ENCODE results near the gene SRMS. TPM values are rescaled to one million over a fixed set of nuclear protein-coding genes. Genes with fewer than 3 reads are reported as not detected.
A peak's percentile ranks its signal among the peaks of the same experiment; 100 is the strongest.

The SRMS gene
- total and polyA plus RNA-seq, 2 donors: 0.48 TPM; not detected in 1

DNA sequence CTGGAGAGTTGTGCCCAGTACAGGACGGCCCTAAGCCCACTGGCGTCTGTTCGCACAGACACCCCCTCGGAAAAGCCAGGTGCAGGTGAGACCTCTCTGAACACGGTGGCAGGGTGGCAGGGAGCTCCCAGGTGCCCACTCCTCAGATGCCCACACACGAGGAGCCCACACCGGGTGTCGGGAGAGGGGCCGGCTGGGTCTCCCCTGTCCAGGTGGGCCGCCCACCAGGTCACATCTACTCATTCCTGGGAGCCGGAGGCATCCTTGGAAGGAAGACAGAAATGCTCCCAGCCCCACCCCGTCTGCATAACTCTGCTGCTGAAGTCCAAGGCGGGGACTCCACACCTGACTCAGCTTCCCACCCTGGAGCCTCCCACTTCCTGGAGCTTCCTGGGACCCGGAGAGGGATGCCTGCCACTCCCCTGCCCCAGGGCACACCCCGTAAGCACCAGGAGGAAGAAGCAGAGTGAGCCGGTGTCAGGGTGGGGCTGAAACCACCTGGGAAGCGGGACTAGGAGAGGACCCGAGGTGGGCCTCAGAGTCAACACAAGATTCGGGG is 2.5 kb downstream of the SRMS start:
- WGBS: 65% methylated on average over 19 of the region's 19 CpGs
- Histone ChIP-seq H3K4me1 (ENCODE audit: insufficient read depth) (no peaks in the 10 kb centered on the region), H3K27ac (ENCODE audit: low read depth) (no peak overlapping the region), H3K4me3 (ENCODE audit: low read depth, low read length) (no peak overlapping the region), H3K36me3 (ENCODE audit: insufficient read depth) (no peaks in the 10 kb centered on the region)
- DNase-seq (ENCODE audit: extremely low spot score): no peak

DNA sequence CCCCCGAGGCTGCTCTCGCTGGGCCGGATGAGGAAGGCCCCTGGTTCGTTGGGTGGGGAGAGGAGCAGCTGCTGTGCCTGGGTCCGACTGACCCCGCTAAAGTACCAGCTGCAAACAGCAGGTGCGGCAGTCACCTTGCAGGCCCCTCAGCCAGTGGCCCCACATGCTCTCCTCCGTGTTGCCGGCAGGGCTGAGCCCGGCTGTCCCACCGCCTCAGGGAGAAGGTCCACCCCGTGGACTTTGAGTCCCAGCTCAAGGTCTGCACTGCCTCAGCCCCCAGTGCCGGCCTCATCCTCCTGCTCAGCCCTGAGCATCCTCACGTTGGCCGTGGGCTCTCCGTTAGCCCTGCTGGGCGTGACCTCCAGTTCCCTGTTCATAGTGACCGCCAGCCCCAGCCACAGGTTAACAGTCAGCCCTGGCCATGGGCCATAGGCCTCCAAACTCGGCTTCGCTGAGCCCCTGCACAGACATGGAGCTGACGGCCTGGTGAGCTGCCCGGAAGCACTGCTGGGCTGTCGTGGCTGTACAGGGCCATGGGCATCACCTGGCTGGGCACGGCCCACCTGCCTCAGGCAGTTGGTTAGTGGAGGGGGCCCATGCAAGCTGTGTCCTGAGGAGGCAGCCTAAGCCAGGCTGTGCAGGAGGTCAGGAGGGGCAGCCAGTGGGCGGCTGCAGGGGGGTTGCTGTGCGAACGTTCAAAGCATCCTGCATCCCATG is 3.1 kb downstream of the SRMS start:
- 70% methylated on average over 27 of the region's 27 CpGs for WGBS
- Histone ChIP-seq H3K4me1 (ENCODE audit: insufficient read depth) (no peaks in the 10 kb centered on the region), H3K4me3 (ENCODE audit: low read depth, low read length) (no peak overlapping the region), H3K36me3 (ENCODE audit: insufficient read depth) (no peaks in the 10 kb centered on the region), H3K27ac (ENCODE audit: low read depth) (no peak overlapping the region)
- no peak for DNase-seq (ENCODE audit: extremely low spot score)

DNA sequence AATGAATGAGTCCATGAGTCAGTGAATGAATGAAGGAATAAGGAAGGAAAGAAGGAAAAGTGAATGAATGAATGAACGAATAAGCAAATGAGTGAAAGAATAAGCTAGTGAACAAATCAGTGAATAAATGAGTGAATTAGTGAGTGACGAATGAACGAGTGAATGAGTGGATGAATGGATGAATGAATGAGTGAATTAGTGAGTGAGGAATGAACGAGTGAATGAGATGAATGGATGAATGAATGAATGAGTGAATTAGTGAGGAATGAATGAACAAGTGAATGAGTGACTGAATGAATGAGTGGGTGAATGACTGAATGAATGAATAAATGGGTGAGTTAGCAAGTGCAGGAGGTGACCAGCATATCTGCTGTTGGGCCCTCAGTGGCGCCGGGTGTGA is 3.8 kb downstream of the SRMS start:
- H3K4me1 ChIP-seq (ENCODE audit: insufficient read depth): no peaks in the 10 kb centered on the region
- no peak overlapping the region for H3K27ac ChIP-seq (ENCODE audit: low read depth)
- H3K4me3 ChIP-seq (ENCODE audit: low read depth, low read length): no peak overlapping the region
- H3K36me3 ChIP-seq (ENCODE audit: insufficient read depth): no peaks in the 10 kb centered on the region
- no peak for DNase-seq (ENCODE audit: extremely low spot score)
- WGBS: 89% methylated on average over 6 of the region's 6 CpGs

GRCh38 chr20:63543131-63543530 is 4.4 kb downstream of the SRMS start:
- 85% methylated on average over 10 of the region's 10 CpGs for WGBS
- Histone ChIP-seq H3K4me1 (ENCODE audit: insufficient read depth) (no peaks in the 10 kb centered on the region), H3K36me3 (ENCODE audit: insufficient read depth) (no peaks in the 10 kb centered on the region), H3K27ac (ENCODE audit: low read depth) (no peak overlapping the region), H3K4me3 (ENCODE audit: low read depth, low read length) (no peak overlapping the region)
- no peak for DNase-seq (ENCODE audit: extremely low spot score)

DNA sequence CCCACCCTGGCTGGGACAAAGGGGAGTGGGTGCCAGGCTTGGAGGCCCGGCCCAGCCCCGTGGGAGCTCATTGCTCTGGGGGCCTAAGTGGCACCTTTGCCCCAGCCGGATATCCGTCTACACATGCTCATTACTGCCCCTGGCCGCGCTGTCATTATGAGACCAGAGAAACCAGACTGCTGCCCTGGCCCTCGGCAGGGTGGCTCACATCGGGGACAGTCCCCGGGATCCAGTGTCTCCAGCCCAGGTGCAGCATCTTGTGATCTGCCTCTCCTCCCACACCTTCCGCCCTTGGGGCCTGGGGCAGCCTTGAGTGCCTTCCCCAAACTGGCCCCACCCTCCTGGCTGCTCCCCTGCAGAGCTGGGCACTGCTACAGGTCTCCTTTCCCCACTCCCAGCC is 4.9 kb downstream of the SRMS start:
- Histone ChIP-seq H3K4me3 (ENCODE audit: low read depth, low read length) (no peak overlapping the region), H3K27ac (ENCODE audit: low read depth) (no peak overlapping the region), H3K4me1 (ENCODE audit: insufficient read depth) (no peaks in the 10 kb centered on the region), H3K36me3 (ENCODE audit: insufficient read depth) (no peaks in the 10 kb centered on the region)
- WGBS: 79% methylated on average over 10 of the region's 10 CpGs
- no peak for DNase-seq (ENCODE audit: extremely low spot score)

GRCh38 chr20:63542031-63542559 is 5.5 kb downstream of the SRMS start:
- no peak overlapping the region for H3K27ac ChIP-seq (ENCODE audit: low read depth)
- H3K4me1 ChIP-seq (ENCODE audit: insufficient read depth): no peaks in the 10 kb centered on the region
- no peaks in the 10 kb centered on the region for H3K36me3 ChIP-seq (ENCODE audit: insufficient read depth)
- WGBS: 82% methylated on average over 36 of the region's 36 CpGs
- H3K4me3 ChIP-seq (ENCODE audit: low read depth, low read length): no peak overlapping the region
- DNase-seq (ENCODE audit: extremely low spot score): no peak

- DNase-seq (ENCODE audit: extremely low spot score): no peak
- no peaks in the 10 kb centered on the region for H3K36me3 ChIP-seq (ENCODE audit: insufficient read depth)
- no peak overlapping the region for H3K27ac ChIP-seq (ENCODE audit: low read depth)
- 92% methylated on average over 28 of the region's 28 CpGs for WGBS
- no peaks in the 10 kb centered on the region for H3K4me1 ChIP-seq (ENCODE audit: insufficient read depth)
- no peak overlapping the region for H3K4me3 ChIP-seq (ENCODE audit: low read depth, low read length)
These were observed 6.2 kb downstream of the SRMS start for GRCh38 chr20:63541371-63541770.

- H3K36me3 ChIP-seq (ENCODE audit: insufficient read depth): no peaks in the 10 kb centered on the region
- no peak overlapping the region for H3K27ac ChIP-seq (ENCODE audit: low read depth)
- no peaks in the 10 kb centered on the region for H3K4me1 ChIP-seq (ENCODE audit: insufficient read depth)
- no peak overlapping the region for H3K4me3 ChIP-seq (ENCODE audit: low read depth, low read length)
- no peak for DNase-seq (ENCODE audit: extremely low spot score)
- 65% methylated on average over 49 of the region's 49 CpGs for WGBS
These were observed 6.9 kb downstream of the SRMS start for GRCh38 chr20:63540417-63541186.

DNA sequence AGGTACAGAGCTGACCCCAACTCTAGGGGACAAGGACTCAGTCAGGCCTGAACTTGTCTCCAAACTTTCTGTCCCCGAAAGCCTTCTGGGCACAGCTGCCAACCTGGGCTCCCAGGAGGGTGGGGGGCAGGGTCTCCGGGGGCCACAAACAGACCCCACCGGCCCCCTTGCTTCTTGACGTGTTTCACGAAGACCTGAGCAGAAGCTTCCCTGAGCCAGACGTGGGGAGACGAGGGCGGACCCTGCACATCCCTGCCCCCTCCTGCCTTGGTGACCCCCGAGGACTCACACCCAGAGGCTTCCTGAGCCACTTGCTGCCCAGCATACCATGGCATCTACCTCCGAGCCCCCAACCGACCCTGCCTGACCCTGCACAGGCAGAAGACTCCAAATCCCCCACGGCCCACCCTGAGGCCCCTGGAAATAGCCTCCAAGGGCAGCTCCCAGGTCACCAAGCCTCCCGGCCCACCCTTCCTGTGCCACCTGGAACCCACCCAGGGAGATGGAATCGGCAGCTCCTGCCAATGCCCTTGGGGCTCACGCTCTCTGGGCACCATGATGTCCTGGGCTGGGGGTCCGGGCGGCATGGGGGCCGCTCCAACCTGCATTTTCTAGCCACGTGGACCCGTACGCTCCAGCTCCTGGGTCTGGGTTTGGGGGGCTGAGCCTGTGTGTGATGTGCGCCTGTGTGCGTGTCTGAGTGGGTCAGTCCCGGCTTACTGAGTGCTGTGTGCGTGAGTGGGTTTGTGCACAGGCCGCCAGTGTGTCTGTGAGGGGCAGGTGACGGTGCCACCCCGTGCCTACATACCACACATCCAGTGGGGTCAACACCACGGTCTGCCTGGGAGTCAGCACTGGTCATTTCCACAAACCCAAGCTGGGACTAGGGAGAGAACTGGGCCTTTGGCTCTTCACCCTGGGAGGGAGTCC is 7.8 kb downstream of the SRMS start:
- H3K36me3 ChIP-seq (ENCODE audit: insufficient read depth): no peaks in the 10 kb centered on the region
- H3K4me1 ChIP-seq (ENCODE audit: insufficient read depth): no peaks in the 10 kb centered on the region
- WGBS: 86% methylated on average over 29 of the region's 29 CpGs
- no peak overlapping the region for H3K27ac ChIP-seq (ENCODE audit: low read depth)
- DNase-seq (ENCODE audit: extremely low spot score): no peak
- H3K4me3 ChIP-seq (ENCODE audit: low read depth, low read length): no peak overlapping the region

GRCh38 chr20:63539092-63539430 is 8.5 kb downstream of the SRMS start:
- Histone ChIP-seq H3K4me1 (ENCODE audit: insufficient read depth) (no peaks in the 10 kb centered on the region), H3K4me3 (ENCODE audit: low read depth, low read length) (no peak overlapping the region), H3K36me3 (ENCODE audit: insufficient read depth) (no peaks in the 10 kb centered on the region), H3K27ac (ENCODE audit: low read depth) (peak overlapping the region; percentile 44)
- WGBS: 74% methylated on average over 12 of the region's 12 CpGs
- no peak for DNase-seq (ENCODE audit: extremely low spot score)

DNA sequence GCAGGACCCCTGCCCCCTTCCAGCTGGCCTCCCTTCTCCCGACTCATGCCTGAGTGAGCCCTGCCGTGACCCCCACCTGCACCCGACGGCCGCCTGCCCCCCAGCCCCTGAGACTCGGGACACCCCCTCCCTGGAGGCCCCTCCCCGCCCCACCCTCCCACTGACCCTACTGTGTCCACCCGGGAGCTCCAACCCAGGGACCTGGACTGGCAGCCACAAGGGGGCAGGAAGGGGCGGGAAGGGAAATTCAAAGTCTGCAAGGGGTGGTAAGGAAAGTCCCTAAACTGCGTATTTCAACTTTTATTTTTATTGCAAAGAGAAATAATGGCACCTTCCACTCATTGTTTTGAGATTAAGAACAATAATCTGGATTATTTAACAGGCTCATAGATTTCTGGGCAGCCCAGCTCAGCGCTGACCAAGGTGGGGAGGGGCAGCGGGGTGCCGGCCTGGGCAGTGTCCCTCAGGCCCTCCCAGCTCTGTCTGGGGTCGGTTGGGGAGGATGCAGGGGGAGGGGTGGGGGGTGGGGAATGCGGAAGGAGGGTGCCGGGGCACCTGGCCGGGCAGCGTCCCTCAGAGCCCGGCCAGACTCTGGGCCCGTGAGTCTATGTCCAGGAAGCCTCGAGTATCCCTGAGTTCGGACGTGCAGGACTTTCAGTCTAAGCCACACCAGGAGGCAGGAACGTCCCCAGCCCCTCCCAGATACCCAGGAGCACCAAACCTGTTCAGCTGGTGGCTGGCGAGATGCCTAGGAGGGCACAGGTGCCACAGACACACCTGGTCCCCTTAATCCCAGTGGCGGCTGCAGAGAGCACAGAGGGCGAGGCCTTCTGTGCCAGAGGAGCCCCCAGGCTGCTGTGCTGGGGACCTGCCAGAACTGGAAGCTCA is 9.1 kb downstream of the SRMS start:
- peak; percentile 48 for DNase-seq (ENCODE audit: extremely low spot score)
- 47% methylated on average over 27 of the region's 27 CpGs for WGBS
- Histone ChIP-seq H3K36me3 (ENCODE audit: insufficient read depth) (no peaks in the 10 kb centered on the region), H3K4me3 (ENCODE audit: low read depth, low read length) (peak overlapping the region; percentile 2), H3K27ac (ENCODE audit: low read depth) (peak overlapping the region; percentile 66), H3K4me1 (ENCODE audit: insufficient read depth) (no peaks in the 10 kb centered on the region)

- no peaks in the 10 kb centered on the region for H3K36me3 ChIP-seq (ENCODE audit: insufficient read depth)
- H3K4me1 ChIP-seq (ENCODE audit: insufficient read depth): no peaks in the 10 kb centered on the region
- 17% methylated on average over 34 of the region's 34 CpGs for WGBS
- no peak for DNase-seq (ENCODE audit: extremely low spot score)
- peak overlapping the region; percentile 6 for H3K4me3 ChIP-seq (ENCODE audit: low read depth, low read length)
- peak overlapping the region; percentile 86 for H3K27ac ChIP-seq (ENCODE audit: low read depth)
These were observed 9.9 kb downstream of the SRMS start for GRCh38 chr20:63537525-63538203.

Measured in urinary bladder (tissue), 4 donors.